COLO668 (cell line): ENCODE measurements around the gene WDR82.
A peak's percentile ranks its signal among the peaks of the same experiment; 100 is the strongest.

Source experiments
- DNase-seq: peaks from one replicate; lab custom pipeline; 2025; ENCODE audit not compliant: unreplicated experiment; lab: John Stamatoyannopoulos, UW

WDR82 gene

DNA sequence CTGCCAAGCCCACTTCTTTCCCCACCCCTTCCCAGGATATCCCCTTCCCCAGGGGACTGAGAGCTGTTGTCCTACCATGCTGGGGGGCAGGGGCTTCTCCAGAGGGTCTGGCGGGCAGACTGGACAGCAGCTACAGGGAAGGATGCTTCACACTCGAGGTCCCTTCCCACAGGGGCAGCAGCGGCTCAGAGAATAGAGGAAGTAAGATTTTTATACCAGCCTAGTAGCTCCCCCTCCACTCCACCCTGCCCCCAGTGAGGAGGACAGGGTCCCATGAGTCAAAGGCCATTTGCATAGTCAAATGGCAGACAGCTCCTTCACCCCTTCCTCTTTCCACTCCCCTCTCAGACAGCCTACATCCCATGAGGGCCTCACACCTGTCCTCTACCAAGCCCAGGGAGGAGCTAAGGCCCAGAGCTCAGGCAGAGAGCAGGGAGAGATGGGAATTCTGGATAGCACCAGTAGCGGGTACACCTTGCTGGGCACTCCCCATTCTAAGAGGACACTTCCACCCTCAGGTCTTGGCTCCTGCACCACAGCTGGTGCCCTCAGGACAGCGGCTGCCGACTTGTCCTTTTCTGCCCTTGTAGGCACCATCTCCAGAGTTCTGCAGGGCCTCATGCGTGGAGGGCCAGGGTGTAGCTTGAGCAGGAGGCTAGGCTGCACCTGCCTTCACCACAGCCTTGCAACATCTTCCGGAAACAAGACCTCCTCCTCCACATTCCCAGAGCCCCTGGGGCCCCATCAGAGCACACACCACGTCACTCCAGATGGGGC is 52.8 kb downstream of the WDR82 start, which contains the start of gene TLR9:
Gene TLR9 (minus strand): TSS at position 194 of the 777 bp plus-strand sequence. CDS start 116 bp downstream, at position 78.
- DNase-seq = peak; percentile 44

DNA sequence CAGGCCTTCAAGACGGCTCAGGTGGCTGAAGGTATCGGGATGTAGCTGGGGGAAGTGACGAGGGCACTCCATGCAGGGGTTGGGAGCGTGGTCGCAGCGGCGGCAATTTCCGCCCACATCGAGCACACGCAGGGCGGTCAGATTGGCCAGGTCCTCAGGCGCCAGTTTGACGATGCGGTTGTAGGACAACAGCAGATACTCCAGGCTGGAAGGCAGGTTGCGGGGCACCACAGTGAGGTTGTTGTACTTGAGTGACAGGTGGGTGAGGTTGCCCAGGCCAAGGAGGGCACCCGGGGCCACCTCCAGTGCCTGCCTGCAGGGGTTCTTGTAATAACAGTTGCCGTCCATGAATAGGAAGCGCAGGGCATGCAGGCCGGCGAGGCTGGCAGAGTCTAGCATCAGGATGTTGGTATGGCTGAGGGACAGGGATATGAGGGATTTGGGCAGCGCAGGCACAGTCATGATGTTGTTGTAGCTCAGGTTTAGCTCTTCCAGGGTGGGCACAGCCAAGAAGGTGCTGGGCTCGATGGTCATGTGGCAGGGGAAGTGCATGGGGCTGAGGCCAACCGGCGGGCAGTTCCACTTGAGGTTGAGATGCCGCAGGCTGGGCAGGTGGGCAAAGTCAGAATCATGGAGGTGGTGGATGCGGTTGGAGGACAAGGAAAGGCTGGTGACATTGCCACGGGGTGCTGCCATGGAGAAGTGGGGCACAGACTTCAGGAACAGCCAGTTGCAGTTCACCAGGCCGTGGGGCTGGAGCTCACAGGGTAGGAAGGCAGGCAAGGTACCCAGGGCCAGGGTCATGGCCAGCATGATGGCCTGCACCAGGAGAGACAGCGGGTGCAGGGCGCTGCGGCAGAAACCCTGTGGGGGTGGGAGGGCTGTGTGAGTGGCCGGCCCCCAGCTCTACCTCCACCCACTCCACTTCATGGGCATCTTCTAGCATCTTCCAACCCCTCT is 54.7 kb downstream of the WDR82 start:
- no peak for DNase-seq

DNA sequence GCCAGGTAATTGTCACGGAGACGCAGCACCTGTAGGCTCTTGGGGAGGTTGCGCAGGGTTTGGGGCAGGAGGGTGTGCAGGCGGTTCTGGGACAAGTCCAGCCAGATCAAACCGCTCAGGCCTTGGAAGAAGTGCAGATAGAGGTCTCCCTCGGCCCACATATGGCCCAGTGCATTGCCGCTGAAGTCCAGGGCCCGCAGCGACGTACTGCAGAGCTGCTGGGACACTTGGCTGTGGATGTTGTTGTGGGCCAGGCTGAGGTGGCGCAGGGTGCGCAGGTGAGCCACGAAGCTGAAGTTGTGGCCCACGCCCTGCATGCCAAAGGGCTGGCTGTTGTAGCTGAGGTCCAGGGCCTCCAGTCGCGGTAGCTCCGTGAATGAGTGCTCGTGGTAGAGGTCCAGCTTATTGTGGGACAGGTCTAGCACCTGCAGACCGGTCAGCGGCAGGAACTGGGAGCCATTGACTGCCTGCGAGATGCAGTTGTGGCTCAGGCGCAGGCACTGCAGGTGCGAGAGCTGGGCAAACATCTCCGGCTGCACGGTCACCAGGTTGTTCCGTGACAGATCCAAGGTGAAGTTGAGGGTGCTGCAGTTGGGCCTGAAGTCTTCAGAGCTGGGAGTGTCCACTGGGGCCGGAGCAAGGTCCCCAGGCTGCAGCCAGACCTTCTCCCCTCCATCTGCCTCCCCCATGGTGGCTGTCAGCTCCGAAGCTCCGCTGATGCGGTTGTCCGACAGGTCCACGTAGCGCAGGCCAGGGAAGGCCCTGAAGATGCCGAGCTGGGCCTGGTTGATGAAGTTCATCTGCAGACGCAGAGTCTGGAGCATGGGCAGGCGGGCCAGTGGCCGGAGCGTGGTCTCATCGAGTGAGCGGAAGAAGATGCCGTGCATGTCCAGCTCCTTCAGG is 55.9 kb downstream of the WDR82 start:
- DNase-seq = no peak

DNA sequence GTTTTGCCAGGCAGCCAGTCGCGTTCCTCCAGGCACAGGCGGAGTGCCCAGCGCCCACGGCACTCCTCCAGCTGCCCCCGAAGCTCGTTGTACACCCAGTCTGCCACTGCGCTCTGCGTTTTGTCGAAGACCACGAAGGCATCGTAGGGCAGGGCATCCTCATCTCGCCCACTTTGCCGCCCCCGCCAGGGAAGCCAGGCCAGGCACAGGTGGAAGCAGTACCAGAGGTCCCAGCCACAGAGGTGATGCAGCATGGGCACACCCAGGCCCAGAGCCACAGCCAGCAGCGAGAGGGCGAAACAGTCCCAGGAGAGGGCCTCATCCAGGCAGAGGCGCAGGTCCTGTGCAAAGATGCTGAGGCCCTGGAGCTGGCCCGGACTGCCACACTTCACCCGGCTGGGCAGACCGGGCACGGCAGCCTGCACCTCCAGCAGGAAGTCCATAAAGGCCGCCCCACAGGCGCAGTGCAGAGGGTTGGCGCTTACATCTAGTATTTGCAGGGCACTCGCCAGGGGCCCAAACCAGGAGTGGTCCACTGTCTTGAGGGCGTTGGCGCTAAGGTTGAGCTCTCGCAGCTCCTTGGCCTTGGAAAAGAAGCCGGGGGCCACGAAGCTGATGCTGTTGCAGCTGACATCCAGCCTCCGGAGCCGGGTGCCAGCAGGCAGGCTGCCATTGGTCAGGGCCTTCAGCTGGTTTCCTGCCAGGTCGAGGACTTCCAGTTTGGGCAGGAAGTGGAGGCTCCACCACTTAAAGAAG is 56.7 kb downstream of the WDR82 start:
- no peak for DNase-seq

DNA sequence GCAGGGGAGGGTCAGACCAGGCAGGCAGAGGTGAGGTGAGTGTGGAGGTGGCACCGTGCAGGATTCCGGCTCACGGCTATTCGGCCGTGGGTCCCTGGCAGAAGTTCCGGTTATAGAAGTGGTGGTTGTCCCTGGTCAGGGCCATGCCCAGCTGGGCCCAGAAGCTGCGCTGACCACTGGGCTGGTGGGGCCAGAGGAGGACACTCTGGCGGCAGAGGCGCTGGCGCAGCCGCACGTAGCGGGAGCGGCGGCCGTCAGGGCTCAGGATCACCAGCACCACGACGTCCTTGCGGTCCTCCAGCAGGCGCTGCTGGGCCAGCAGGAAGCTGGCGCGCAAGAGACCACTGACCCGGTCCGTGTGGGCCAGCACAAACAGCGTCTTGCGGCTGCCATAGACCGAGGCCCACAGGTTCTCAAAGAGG is 57.3 kb downstream of the WDR82 start:
- DNase-seq = no peak

DNA sequence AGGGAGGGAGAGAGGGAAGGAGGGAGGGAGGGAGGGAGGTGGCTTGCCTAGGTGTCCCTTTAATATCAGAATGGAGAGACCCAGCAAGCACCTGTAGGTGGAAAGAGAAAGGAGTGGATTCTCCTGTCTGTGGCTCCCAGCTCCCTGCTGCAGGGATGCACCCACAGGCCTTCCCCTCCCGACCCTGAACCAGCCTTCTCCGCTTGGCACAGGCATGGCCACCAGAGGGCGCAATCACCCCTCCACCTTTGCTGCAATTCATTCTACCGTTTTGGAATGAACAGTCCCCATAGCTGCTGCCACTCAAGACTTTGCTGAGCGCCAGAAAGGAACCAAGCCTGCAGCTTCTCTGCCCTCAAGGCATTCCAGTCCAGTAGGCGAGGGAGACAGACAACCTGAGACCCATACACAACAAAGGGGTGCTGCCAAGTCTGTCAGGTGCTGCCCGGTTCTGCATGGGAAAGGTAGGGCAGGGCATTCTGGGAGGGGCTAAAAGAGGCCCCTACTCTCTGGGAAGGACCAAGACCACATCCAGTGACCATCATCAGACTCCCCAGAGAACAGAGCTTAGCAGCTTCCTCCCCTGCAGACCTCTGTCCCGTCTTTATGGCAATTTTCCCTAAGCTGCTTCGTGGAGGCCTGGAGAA is 57.9 kb downstream of the WDR82 start:
- DNase-seq = peak; percentile 73

DNA sequence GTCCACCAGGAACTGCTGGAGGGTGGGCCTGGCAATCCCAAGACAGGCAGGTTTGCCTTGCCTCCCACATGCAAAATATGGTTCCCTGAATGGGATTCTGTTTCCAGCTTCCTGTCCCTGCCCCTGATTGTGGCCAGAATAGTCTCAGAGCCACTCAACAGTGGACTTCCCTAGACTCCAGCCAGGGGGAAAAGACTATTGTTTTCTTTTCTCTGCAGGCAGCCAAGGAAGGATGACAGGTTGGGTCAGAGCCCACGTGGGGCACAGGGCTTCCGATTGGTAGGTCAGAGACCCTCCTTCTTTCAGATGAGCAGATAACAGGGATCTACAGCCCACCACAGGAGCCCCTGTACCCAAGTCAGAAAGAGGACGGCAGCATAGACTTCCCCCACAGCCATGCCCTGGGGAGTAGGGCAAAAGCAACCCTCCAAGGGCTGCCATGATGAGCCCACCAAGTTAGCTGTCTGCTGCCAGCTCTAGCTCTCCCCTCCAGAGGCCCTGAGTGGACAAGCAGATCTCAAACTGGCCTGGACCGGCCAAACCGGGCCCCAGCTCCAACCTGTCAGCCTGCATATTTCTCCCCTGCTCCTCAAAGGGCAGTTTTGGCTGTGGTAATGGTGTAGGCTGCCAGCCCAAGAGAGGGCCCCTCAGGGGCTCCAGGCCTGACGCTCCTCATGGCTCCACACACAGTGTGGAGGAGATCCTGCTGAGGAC is 59.4 kb downstream of the WDR82 start:
- DNase-seq = no peak

DNA sequence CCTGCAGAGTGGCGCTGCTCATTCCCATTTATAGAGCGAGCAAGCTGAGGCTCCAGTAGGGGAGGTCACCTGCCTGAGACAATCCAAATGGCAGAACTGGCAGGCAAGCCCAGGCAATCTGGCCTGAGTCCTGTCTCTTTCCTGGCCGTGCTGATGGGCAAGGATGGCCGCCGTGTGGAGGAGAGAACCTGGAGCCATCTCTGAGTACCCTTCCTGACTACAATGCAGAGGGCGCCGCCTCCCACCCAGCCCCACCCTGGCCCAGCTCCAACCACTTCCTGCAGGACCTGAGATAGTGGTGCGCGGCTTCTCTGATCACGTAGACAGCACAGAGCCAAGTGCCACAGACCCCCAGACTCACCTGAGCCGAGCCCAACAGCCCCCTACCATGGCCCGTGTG is 60.0 kb downstream of the WDR82 start:
- no peak for DNase-seq

DNA sequence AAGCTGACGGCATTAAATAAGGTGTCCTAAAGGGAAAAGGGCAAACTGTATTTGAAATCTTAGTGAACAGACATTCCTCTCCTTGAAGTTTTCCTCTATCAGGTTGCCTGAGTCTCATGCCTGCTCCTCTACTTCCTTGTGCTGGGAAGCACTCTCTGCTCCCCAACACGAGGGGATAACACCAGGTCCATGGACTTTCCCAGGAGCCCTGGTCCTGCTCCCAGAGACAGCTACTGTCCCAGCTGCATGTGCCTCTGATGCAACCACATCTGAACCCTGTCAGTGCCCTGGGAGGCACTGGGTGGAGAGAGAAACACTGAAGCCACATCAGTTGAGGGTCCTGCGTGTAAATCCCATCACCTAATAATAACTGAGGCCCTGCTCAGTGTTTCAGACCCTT is 60.4 kb downstream of the WDR82 start:
- DNase-seq = no peak

DNA sequence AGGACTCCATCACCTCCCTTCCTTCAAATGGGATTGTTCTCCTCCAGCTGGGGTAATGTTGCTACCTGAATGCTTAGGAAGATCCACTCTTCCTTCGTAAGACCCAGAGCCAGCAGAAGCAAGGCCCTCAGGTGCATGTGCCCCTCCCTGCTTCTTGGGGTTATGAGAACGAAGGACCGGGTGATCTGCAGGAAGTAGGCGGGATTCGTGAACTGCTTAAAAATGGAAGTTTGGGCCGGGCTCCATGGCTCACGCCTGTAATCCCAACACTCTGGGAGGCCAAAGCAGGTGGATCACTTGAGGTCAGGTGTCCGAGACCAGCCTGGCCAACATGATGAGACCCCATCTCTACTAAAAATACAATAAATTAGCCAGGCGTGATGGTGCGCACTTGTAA is 61.0 kb downstream of the WDR82 start:
- no peak for DNase-seq

DNA sequence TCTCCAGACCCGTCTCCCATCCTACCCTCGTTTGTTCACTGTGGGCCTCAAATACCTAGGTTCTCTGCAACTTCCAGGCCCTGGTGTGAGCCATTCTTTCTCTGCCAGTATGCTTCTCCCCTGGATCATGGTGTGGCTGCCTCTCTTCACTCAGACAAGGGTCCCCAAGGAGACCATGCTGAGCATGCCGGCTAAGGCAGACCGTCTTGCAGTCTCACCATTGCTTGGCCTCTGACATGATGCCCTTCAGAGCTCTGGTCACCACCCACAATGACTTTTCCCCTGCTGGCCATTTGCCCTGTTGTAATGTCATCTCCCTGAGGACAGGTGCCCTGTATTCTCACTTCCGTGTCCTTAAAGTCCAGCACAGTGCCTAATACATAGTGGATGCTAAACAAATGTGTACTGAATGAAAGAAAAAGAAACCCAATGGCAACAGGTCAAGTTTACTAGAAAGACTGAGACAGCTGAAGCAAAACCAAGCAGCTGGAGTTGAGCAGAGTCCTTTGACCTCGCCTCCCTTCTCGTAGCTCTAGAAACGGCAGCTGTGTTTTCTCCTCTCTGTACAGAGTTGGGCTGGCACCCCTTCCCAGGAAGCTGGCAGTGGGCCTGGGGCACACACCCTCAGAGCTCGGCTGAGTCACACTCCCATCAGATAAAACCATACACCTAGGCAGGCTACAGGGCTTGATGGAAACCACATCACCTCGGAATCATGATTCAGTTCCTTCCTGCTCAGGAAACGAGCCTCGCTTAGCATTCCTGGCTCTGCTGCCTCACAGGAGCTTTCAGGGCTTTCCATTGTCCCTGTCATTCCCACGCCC is 61.7 kb downstream of the WDR82 start:
- DNase-seq = peak; percentile 59

DNA sequence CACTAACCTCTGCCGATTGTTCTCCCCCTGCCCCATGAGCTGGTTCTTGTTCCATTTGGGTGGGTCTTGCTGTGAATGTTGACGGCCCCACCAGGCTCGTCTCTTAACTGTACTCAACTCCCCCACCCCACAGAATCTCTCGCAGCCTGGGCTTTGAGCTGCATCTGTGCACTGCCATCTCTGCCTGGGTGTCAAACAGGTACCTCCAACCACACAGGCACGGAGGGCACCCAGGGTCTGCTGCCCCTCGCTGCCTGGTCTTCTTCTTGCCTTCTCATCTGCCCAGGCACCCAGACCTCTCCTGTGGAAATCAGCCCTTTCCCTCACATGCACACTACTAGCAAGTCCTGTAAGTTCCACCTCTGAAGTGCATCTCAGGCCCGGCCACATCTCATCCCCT is 63.1 kb downstream of the WDR82 start:
- DNase-seq = no peak

DNA sequence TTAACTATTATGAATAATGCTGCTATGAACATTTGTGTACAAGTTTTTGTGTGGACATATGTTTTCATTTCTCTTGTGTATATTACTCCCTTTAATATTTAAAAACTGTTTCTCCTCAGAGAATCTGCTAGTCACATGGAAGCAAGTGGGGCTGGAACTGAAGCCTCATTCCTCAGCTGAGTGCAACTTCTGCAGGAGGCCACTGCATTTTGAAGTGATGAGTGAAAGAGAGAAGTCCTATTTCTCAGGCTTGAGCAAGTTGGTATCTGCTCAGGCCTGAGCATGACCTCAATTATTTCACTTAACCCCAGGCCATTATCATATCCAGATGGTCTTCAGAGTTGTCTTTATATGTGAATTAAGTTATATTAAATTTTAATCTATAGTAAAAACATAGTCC is 64.5 kb downstream of the WDR82 start:
- no peak for DNase-seq

DNA sequence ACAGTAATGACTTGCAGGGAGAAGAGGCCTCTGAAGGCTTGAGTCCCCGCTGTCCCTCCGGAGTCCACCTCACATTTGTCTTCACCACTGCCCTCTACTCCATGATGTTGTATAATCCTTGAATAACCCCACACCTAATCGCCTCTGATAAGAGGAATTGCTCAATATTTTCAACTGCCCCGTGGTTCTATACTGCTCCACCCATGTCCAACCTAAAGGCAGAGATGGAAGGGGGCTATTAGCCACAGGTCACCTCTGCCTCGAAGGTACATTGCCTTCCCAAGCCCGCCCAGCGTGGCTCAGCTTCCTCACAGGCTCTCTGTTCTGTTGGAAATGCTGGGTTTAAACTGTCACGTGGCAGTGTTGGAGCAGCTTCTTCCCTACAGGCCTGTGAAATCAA is 65.4 kb downstream of the WDR82 start:
- DNase-seq = no peak

DNA sequence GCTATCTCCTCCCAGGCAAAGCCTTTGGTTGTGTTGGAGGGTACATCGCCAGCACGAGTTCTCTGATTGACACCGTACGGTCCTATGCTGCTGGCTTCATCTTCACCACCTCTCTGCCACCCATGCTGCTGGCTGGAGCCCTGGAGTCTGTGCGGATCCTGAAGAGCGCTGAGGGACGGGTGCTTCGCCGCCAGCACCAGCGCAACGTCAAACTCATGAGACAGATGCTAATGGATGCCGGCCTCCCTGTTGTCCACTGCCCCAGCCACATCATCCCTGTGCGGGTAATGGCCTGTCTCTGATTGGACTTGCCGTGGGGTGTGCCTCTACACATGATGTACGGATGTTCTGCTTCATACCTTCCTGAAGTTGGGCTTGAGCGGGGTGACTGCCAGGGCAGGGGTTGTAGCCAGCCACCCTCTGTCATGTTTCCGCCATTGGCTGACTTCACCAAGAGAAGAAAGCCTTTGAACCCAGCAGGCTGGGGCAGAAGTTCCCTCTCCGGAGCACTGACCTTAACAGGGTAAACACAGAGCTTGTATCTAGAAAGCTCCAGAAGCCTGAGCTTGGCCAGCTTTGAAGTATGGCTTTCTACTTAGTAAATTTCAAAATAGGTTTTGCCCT is 67.1 kb downstream of the WDR82 start:
- DNase-seq = no peak

DNA sequence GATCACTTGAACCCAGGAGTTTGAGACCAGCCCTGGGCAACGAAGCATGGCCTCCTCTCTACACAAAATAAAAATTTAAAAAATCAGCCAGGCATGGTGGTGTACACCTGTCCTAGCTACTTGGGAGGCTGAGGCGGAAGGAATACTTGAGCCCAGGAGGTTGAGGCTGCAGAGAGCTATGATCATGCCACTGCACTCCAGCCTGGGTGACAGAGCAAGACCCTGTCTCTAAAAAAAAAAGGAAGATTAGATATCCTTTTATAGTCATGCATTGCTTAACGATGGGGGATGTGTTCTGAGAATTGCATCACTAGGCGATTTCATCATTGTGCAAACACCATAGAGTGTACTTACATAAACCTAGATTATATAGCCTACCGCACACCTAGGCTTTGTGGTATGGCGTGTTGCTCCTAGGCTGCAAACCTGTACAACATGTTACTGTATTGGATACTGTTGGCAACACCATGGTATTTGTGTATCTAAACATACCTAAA is 67.9 kb downstream of the WDR82 start:
- DNase-seq = no peak

DNA sequence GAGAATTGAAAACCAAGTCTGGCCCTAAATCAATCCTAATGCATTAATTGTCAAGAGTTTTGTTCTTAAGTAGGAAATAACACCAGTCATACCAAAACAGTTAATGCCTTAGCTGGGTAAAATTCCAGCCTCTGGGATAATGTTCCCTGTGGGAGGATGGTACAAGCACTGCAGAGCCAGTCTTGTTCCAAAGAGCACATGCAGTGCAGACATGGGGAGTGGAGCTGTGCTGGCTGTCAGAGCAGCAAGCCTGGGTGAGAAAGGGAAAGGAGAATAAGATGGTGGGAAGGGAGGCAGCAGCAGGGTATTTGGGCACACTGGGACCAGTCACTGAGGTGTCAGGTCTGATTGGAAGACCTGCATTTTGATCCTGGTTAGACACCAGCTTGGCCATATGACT is 68.4 kb downstream of the WDR82 start:
- no peak for DNase-seq

DNA sequence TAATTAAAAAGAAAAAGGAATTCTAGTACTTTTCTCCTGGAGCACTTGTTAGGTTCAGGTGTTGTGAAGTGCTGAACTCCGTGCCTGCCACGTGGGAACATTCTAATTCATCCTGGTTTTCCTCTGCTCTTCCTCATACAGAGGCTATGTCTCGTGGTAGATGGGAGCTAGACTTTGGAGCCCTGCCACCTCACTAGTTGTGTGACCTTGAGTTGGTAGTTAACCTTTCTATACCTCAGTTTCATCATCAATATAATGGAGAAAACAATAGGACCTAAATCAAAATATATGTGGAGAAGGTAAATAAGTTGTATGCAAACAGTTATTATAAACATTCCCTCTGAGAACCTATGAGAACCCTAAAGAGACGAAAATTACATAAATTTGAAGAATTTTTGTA is 69.9 kb downstream of the WDR82 start:
- DNase-seq = no peak
